ENCODE measurements around the gene ADGRG1.
"Not testable (repeated sequence)": the region's sequence is repeated elsewhere in the genome, so short reads cannot be mapped to it uniquely, and the experiment has no call there.

The ADGRG1 gene

GRCh38 chr16:57628008-57628781 is at the start of gene ADGRG1:
ADGRG1 (plus strand) TSS chr16:57628630; CDS start chr16:57650288, 21,658 bp downstream.
- H3K9me3 ChIP-seq (ENCODE audit: control insufficient read depth, insufficient read depth, low read length): no peaks in the 10 kb centered on the region
- H3K36me3 ChIP-seq (ENCODE audit: insufficient read depth, low read length): no peaks in the 10 kb centered on the region
- H3K9ac ChIP-seq (ENCODE audit: low read depth, low read length): peak within 1 kb of the TSS; percentile 15; the same call in 1 of the 2 replicates
- H3K4me1 ChIP-seq (ENCODE audit: insufficient read depth, low read length): peaks cover 28% of the 10 kb centered on the region

- Histone ChIP-seq H3K4me1 (ENCODE audit: insufficient read depth, low read length) (no peaks in the 10 kb centered on the region; the same call in 1 of the 2 replicates), H3K36me3 (ENCODE audit: insufficient read depth, low read length) (no peaks in the 10 kb centered on the region), H3K9me3 (ENCODE audit: control insufficient read depth, insufficient read depth, low read length) (no peaks in the 10 kb centered on the region), H3K9ac (ENCODE audit: low read depth, low read length) (no peak overlapping the region)
These were observed 49.1 kb upstream of the ADGRG1 start for GRCh38 chr16:57579361-57579665.

GRCh38 chr16:57585051-57585687 is 43.3 kb upstream of the ADGRG1 start:
- no peak overlapping the region for H3K9ac ChIP-seq (ENCODE audit: low read depth, low read length)
- peaks cover 7% of the 10 kb centered on the region; the same call in 1 of the 2 replicates for H3K9me3 ChIP-seq (ENCODE audit: control insufficient read depth, insufficient read depth, low read length)
- no peaks in the 10 kb centered on the region for H3K36me3 ChIP-seq (ENCODE audit: insufficient read depth, low read length)
- H3K4me1 ChIP-seq (ENCODE audit: insufficient read depth, low read length): peaks cover under 1% of the 10 kb centered on the region; the same call in 1 of the 2 replicates

- H3K9ac ChIP-seq (ENCODE audit: low read depth, low read length): no peak overlapping the region
- H3K36me3 ChIP-seq (ENCODE audit: insufficient read depth, low read length): no peaks in the 10 kb centered on the region
- peaks cover 11% of the 10 kb centered on the region; the same call in 1 of the 2 replicates for H3K4me1 ChIP-seq (ENCODE audit: insufficient read depth, low read length)
- peaks cover 7% of the 10 kb centered on the region; the same call in 1 of the 2 replicates for H3K9me3 ChIP-seq (ENCODE audit: control insufficient read depth, insufficient read depth, low read length)
These were observed 39.6 kb upstream of the ADGRG1 start for GRCh38 chr16:57588831-57589230.

GRCh38 chr16:57589374-57589773 is 39.1 kb upstream of the ADGRG1 start:
- Histone ChIP-seq H3K9ac (ENCODE audit: low read depth, low read length) (no peak overlapping the region), H3K4me1 (ENCODE audit: insufficient read depth, low read length) (peaks cover 11% of the 10 kb centered on the region; the same call in 1 of the 2 replicates), H3K36me3 (ENCODE audit: insufficient read depth, low read length) (no peaks in the 10 kb centered on the region), H3K9me3 (ENCODE audit: control insufficient read depth, insufficient read depth, low read length) (peaks cover 7% of the 10 kb centered on the region; the same call in 1 of the 2 replicates)

- Histone ChIP-seq H3K4me1 (ENCODE audit: insufficient read depth, low read length) (peaks cover 11% of the 10 kb centered on the region; the same call in 1 of the 2 replicates), H3K9ac (ENCODE audit: low read depth, low read length) (no peak overlapping the region), H3K9me3 (ENCODE audit: control insufficient read depth, insufficient read depth, low read length) (peaks cover 7% of the 10 kb centered on the region; the same call in 1 of the 2 replicates), H3K36me3 (ENCODE audit: insufficient read depth, low read length) (no peaks in the 10 kb centered on the region)
These were observed 37.8 kb upstream of the ADGRG1 start for GRCh38 chr16:57590654-57591085.

- no peak overlapping the region for H3K9ac ChIP-seq (ENCODE audit: low read depth, low read length)
- peaks cover 7% of the 10 kb centered on the region; the same call in 1 of the 2 replicates for H3K9me3 ChIP-seq (ENCODE audit: control insufficient read depth, insufficient read depth, low read length)
- peaks cover 11% of the 10 kb centered on the region; the same call in 1 of the 2 replicates for H3K4me1 ChIP-seq (ENCODE audit: insufficient read depth, low read length)
- H3K36me3 ChIP-seq (ENCODE audit: insufficient read depth, low read length): no peaks in the 10 kb centered on the region
These were observed 37.2 kb upstream of the ADGRG1 start for GRCh38 chr16:57591086-57591869.

GRCh38 chr16:57591870-57592485 is 36.5 kb upstream of the ADGRG1 start:
- H3K36me3 ChIP-seq (ENCODE audit: insufficient read depth, low read length): no peaks in the 10 kb centered on the region
- peaks cover 11% of the 10 kb centered on the region; the same call in 1 of the 2 replicates for H3K4me1 ChIP-seq (ENCODE audit: insufficient read depth, low read length)
- peaks cover 7% of the 10 kb centered on the region; the same call in 1 of the 2 replicates for H3K9me3 ChIP-seq (ENCODE audit: control insufficient read depth, insufficient read depth, low read length)
- H3K9ac ChIP-seq (ENCODE audit: low read depth, low read length): no peak overlapping the region

- no peak overlapping the region for H3K9ac ChIP-seq (ENCODE audit: low read depth, low read length)
- H3K4me1 ChIP-seq (ENCODE audit: insufficient read depth, low read length): peaks cover 11% of the 10 kb centered on the region; the same call in 1 of the 2 replicates
- peaks cover 7% of the 10 kb centered on the region; the same call in 1 of the 2 replicates for H3K9me3 ChIP-seq (ENCODE audit: control insufficient read depth, insufficient read depth, low read length)
- H3K36me3 ChIP-seq (ENCODE audit: insufficient read depth, low read length): no peaks in the 10 kb centered on the region
These were observed 35.8 kb upstream of the ADGRG1 start for GRCh38 chr16:57592591-57593003.

GRCh38 chr16:57593021-57593420 is 35.4 kb upstream of the ADGRG1 start:
- H3K4me1 ChIP-seq (ENCODE audit: insufficient read depth, low read length): peaks cover 11% of the 10 kb centered on the region; the same call in 1 of the 2 replicates
- H3K9ac ChIP-seq (ENCODE audit: low read depth, low read length): no peak overlapping the region
- no peaks in the 10 kb centered on the region for H3K36me3 ChIP-seq (ENCODE audit: insufficient read depth, low read length)
- peaks cover 7% of the 10 kb centered on the region; the same call in 1 of the 2 replicates for H3K9me3 ChIP-seq (ENCODE audit: control insufficient read depth, insufficient read depth, low read length)

GRCh38 chr16:57593990-57594389 is 34.4 kb upstream of the ADGRG1 start:
- Histone ChIP-seq H3K9ac (ENCODE audit: low read depth, low read length) (no peak overlapping the region), H3K36me3 (ENCODE audit: insufficient read depth, low read length) (no peaks in the 10 kb centered on the region), H3K4me1 (ENCODE audit: insufficient read depth, low read length) (peaks cover 11% of the 10 kb centered on the region; the same call in 1 of the 2 replicates), H3K9me3 (ENCODE audit: control insufficient read depth, insufficient read depth, low read length) (peaks cover 4% of the 10 kb centered on the region; the same call in 1 of the 2 replicates)

GRCh38 chr16:57594531-57595031 is 33.8 kb upstream of the ADGRG1 start:
- Histone ChIP-seq H3K9ac (ENCODE audit: low read depth, low read length) (no peak overlapping the region), H3K4me1 (ENCODE audit: insufficient read depth, low read length) (peaks cover 11% of the 10 kb centered on the region; the same call in 1 of the 2 replicates)

GRCh38 chr16:57596234-57596633 is 32.2 kb upstream of the ADGRG1 start:
- H3K9ac ChIP-seq (ENCODE audit: low read depth, low read length); H3K9me3 ChIP-seq (ENCODE audit: control insufficient read depth, insufficient read depth, low read length); H3K4me1 ChIP-seq (ENCODE audit: insufficient read depth, low read length); H3K36me3 ChIP-seq (ENCODE audit: insufficient read depth, low read length): not testable (repeated sequence)

More at GRCh38 chr16:57594531-57595031, 33.8 kb upstream of the ADGRG1 start:
- Histone ChIP-seq H3K9me3 (ENCODE audit: control insufficient read depth, insufficient read depth, low read length) (no peaks in the 10 kb centered on the region), H3K36me3 (ENCODE audit: insufficient read depth, low read length) (no peaks in the 10 kb centered on the region)

Data from ES-I3 (cell line).